Colon (tissue), 2 donors: ENCODE measurements around the gene EPHA8.

Source experiments
- FAIRE-seq: peaks from 2 replicates; lab custom pipeline; 2012; peaks lifted over from hg19 to GRCh38; lab: Jason Lieb, UNC
- donor health status: control.
- donor health status: control.

Gene EPHA8

DNA sequence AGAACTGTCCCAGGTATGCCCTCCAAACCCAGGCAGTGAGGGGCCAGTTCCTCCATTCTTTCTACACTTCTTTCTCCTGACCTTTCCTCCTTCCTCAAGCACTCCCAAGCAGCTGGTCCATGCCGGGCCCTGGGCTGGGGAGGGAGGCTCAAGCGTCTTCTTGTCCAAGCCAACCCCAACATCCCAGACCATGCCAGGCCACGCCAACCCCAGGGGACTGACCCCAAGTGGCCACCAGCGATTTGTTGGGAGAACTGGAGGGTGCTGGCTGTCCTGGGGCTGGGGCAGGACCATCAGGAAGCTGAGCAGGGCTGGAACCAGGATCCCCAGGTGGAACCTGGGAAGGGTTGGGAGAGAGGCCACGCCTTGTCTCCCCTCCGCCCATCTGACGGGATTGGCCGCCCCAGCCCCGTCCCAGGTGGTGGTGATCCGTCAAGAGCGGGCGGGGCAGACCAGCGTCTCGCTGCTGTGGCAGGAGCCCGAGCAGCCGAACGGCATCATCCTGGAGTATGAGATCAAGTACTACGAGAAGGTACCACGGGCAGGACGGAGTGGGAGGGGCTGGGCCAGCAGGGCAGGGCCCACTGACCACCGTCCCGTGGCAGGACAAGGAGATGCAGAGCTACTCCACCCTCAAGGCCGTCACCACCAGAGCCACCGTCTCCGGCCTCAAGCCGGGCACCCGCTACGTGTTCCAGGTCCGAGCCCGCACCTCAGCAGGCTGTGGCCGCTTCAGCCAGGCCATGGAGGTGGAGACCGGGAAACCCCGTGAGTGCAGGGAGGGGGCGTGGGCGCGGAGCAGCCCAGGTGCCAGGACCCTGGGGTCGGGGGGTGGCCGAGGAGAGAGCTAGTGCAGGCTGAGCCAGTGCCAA lies 29.9 kb downstream of the EPHA8 start:
- FAIRE-seq: no peak

DNA sequence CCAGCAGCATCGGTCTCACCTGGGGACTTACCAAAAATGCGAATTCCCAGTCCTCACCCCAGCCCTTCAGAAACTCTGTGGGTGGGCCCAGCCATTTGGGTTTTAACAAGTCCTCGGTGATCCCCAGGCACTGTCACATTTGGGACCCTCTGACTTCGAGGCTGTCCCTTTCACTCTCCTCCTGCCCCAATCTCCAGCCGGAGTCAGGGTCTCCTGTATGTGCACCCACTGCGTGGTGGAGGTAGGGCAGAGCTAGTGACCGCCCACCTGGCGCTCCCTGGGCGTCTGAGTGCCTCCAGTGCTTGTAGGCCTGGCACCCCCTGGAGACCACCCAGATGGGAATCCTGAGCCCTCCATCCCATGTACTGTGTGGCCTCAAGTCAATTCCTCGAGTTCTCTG lies 31.1 kb downstream of the EPHA8 start:
- no peak for FAIRE-seq

DNA sequence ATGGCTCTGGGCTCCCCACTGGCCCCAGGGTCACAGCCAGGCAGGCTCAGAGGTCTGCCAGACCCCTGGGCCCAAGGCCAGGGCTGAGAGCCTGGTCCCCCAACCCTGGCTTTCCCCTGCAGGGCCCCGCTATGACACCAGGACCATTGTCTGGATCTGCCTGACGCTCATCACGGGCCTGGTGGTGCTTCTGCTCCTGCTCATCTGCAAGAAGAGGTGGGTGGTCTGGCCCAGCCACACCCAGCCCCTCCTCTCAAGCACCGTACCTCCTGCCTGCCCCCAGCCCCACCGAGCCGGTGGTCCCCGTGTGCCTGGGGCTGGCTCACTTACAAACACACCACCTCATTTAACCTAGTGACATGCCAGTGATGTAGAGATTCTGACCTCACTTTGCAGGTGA lies 31.8 kb downstream of the EPHA8 start:
- no peak for FAIRE-seq

DNA sequence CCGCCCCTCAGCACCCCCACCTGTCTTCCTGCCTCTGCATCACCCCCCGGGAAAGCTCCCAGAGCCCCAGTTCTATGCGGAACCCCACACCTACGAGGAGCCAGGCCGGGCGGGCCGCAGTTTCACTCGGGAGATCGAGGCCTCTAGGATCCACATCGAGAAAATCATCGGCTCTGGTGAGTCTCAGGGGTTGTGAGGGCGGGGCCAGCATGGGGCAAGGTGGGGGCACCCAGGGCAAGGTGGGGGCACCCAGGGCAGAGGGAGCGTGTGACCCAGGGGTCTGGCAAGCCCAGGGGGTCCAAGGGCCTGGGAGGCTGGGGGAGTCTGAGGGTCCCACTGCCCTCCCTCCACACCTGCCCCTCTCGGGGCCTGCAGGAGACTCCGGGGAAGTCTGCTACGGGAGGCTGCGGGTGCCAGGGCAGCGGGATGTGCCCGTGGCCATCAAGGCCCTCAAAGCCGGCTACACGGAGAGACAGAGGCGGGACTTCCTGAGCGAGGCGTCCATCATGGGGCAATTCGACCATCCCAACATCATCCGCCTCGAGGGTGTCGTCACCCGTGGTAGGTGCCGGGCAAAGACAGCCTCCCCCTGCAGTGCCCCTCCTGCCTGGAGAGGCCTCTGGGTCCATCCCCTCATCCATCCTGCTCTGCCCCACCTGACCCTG lies 34.1 kb downstream of the EPHA8 start:
- no peak for FAIRE-seq

DNA sequence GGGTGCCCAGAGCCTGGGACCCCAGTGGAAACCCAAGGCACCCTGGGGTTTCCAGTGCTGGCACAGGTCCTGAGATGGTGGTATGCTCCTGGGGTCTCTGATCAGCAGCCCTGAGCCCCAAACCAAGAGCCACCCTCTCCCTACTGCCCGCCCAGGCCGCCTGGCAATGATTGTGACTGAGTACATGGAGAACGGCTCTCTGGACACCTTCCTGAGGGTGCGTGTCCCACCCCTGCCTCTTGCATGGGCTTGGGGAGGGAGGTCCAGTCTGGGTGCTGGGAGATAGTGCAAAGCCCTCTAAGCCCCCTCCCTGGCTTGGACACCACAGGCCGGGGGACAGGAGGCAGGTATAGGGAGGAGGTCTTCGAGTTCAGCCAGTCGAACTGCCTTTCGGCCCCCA lies 34.7 kb downstream of the EPHA8 start:
- no peak for FAIRE-seq

DNA sequence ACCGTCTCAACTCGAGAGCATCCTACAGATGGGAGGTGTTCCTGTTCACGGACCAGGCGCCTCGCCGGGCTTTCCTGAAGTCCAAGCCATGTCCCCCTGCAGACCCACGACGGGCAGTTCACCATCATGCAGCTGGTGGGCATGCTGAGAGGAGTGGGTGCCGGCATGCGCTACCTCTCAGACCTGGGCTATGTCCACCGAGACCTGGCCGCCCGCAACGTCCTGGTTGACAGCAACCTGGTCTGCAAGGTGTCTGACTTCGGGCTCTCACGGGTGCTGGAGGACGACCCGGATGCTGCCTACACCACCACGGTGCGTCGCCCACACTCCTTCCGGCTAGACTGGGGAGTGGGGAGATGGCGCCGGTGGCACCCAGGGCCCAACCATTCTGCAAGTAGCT lies 35.4 kb downstream of the EPHA8 start:
- no peak for FAIRE-seq

DNA sequence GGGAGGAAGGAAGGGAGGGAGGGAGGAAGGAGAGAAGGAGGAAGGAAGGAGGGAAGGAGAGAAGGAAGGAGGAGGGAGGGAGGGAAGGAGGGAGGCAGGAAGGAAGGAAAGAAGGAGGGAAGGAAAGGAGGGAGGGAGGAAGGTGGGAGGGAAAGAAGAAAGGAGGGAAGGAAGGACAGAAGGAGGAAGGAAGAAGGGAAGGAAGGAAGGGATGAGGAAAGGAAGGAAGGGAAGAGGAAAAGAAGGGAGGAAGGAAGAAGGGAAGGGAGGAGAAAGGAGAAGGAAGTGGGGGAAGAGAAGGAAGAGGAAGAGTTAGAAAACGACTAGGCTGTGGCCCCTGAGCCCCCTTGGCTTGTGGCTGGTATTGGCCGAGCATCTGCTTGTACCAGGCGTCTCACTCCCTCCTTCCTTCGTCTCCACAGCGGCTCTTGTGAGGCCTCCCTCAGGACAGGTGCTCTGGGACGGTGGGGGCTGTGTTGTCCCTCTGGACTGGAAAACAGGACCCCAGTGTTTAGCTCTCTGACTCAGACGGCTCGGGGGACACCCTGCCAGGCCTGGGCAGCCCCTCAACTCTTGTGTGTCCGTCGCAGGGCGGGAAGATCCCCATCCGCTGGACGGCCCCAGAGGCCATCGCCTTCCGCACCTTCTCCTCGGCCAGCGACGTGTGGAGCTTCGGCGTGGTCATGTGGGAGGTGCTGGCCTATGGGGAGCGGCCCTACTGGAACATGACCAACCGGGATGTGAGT lies 37.0 kb downstream of the EPHA8 start:
- no peak for FAIRE-seq

DNA sequence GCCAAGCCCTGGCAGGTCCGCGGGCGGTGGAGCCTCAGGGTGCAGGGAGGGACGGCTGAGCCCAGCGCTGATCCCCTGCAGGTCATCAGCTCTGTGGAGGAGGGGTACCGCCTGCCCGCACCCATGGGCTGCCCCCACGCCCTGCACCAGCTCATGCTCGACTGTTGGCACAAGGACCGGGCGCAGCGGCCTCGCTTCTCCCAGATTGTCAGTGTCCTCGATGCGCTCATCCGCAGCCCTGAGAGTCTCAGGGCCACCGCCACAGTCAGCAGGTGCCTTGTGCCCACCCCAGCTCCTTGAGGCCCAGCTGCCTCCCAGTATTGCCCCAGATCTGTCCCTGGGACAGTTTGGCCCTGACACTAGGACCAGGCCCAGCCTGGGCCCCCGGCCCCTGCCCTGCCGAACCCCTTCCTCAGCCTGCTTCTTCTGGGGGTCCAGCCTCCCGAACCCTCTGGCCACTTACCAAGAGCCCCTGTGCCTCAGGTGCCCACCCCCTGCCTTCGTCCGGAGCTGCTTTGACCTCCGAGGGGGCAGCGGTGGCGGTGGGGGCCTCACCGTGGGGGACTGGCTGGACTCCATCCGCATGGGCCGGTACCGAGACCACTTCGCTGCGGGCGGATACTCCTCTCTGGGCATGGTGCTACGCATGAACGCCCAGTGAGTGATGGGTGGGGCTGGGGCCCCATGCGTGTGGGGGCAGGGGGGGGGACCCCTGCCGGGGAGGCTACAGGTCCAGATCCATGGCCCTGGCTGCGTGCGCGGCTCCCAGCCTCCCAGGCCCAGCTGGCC lies 37.7 kb downstream of the EPHA8 start:
- FAIRE-seq: no peak

DNA sequence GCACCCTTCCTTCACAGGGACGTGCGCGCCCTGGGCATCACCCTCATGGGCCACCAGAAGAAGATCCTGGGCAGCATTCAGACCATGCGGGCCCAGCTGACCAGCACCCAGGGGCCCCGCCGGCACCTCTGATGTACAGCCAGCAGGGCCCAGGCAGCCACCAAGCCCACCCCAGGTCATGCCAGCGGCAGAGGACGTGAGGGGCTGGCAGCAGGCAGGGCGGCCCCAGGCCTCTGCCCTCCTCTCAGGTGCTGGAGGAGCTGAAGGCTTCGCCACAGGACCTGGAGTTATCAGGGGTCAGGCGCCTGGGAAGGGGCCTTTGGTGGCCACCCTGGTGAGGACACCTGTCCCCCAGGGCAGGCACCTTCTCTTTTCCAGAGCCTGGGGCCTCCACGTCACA lies 38.3 kb downstream of the EPHA8 start:
- FAIRE-seq: no peak

DNA sequence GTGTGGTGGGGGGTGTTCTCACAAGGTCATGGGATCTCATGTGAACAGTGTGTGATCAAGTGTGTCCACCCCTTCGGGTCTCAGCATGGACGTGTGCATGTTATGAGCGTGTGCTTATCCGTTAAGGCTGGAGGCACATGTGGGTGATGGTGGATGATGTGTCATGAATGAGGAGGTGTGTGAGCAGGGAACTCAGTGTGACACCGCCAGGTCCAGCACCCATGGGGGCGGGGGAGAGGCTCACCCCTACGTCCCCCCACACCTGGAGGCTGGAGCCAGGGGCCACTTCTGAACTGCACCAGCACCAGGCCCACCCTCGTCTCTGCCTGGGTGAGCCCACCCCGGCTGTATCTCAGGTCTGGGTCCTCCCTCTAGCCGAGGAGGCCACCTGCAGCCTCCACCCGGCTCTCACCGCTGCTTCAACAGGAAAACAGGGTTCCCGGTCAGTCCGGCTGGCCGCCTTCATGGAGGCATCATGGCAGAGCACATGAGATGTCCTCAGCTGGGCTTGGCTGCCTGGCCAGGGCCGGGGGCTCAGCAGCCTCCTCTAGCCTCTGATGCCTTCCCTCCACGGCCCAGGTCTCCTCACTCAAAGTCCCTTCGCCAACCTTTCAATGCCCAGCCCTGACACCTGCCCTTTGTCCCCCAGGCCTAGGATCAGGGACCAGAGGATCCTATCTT lies 38.9 kb downstream of the EPHA8 start:
- FAIRE-seq: no peak

DNA sequence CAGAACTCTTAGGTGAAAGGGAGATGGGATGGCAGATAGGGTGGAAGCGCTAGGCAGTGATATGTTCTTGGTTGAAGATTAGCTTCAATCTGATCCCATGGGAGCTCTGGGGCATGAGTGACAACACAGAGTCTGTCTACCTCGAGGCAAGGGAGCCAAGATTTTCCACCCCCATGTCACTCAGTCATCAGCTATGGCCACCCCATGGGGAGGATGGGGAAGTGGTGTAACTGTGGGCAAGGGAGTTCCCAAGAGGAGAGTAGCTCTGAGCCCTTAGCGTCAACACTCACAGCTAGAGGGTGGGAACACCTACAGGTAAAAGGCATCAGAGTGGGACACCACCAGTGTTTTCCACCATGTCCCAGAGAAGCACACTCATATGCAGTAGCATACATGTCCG lies 42.9 kb downstream of the EPHA8 start:
- no peak for FAIRE-seq

DNA sequence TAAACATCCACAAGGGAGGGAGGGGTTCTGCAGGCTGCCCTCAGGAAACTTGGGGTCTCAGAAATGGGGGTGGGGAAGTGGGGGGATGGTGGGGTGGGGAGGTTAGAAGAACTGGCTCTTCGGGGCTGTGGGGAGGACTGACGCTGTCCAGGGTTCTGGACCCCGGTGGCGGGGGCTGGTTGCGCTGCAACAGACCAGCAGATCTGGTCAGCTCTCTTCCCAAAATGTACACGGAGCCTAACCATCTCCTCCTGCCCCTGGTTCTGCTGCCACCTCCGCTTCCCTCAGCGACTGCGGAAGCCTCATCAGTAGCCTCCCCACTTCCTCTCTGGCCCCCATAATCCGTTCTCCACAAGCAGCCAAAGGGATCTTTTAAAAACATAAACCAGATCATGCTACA lies 43.9 kb downstream of the EPHA8 start:
- no peak for FAIRE-seq

DNA sequence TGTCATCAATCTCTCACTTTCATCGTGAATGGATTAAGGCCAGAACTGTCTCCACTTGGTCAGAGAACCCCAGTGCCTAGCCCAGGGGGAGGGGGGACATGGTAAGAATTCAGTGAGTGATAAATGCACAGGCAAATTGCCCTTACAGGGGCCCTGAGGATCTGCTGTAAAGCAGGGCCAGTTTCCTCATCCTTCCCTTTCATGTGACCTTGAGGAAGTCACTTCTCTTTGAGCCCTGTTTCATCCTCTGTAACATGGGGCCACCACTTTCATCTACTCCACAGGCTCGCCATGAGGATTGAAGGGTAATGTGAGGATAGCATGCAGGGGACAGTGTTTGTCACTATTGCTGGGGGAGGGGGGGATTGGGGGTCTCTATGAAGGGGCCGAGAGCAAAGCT lies 45.1 kb downstream of the EPHA8 start:
- FAIRE-seq: no peak

DNA sequence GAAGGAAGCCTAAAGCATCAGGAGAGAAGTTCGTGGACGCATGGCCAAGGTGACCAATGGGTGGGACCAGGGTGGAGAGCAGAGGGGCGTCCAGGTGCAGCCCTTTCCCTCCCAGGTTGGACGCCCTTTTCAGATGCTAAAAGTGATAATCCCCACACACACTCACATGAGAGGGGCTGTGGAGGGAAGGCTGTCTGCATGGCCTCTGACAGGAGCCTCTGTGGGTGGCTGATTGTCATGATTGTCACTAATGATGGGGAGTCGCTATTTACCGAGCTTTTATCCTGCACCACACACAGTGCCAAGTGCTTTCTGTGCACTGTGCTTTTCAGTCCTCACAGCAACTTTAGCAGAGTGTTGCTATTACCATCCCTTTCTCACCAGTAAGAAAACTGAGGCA lies 46.0 kb downstream of the EPHA8 start:
- no peak for FAIRE-seq

DNA sequence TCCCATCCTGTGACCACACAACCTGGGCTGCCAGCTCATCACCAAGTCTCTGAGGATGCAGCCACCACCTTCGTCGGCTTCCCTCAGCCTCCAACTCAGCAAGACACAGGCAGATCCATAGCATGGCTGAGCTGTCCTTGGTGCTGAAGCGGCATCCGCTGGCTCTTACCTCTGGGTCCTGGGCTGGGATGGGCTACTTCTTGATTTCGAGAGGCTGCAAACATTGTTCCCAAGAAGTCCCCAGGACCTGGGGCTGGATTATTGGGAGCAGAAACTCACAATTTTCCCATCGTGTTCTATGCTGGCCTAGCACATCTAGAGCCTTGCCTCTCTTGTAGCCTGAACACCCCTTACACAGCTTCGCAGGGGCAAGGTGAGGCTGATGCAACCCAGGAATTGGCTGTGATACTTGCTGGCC lies 48.2 kb downstream of the EPHA8 start:
- no peak for FAIRE-seq

DNA sequence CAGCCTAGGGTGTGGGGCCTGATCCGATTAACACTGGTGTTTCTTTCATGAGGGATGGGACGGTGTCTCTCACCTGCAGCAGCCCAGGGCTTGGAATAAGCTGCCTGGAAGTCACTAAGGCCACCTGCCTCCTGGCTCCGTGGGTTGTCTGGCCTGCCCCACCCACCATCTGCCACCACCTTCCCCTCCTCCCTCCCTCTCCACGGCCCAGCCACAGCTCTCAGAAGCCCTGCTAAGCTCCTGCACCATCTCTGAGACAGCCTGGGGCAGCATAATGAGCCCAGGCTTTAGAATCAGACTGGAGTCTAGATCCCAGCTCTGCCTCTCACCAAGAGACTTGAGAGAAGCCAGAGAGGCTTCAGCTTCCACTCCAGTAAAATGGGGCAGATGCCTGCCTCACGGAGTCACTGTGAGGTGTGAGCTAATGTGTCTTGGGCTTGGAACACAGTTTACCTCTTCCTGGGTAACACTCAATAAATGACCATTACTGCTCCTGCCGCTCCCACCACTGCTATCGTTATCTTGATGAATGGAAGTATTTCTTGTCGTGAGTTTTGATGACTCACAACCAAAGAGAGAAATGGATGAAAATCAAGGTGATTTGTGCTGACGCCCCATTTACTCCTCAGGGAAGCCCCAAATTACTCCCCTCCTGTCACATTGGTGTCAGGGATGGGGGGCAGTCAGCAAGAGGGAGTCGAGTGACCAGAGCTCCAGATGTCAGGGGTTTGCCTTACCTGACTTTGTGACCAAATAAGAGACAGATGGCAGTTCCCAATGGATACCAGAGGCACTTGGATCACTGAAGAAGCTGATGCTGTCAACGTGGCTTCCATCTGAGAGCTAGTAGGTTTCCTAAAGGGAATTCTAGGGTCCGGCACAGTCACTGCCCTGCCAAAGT lies 49.6 kb downstream of the EPHA8 start:
- FAIRE-seq: no peak

DNA sequence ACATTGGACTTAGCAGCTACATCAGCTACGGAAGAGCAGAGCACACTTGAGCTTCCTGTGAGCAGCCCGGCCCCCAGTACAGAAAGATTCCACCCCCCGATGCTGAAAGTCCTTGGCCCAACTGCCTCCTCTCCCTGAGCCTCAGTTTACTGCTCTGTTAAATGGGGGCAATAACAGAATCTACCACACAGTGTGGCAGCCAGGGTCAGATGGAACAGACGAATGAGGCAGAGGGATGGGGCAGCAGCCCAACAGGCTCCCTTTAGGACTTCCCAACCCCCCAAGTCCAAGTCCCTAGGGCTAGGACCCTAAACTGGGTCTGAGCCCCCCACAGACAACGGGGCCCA lies 50.3 kb downstream of the EPHA8 start:
- FAIRE-seq: no peak

DNA sequence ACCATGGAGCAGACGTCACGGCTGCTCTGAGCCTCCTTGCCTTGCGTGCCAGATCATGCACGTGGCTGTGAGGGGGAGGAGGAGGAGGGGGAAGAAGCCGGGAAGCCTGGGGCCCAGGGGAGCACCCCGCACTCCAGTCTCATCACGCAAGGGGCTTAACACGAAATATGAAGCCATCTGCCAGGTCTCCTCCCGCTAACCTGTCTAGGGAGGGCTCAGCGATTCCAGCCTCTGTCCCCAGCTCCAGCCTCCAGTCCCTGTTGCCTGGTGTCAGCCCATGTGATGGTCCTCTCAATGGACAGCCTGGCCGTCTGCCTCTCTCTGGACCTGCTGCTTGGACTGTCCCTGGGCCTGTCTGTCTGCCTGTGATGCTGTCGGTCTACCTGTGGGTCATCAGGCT lies 50.7 kb downstream of the EPHA8 start:
- FAIRE-seq: no peak

DNA sequence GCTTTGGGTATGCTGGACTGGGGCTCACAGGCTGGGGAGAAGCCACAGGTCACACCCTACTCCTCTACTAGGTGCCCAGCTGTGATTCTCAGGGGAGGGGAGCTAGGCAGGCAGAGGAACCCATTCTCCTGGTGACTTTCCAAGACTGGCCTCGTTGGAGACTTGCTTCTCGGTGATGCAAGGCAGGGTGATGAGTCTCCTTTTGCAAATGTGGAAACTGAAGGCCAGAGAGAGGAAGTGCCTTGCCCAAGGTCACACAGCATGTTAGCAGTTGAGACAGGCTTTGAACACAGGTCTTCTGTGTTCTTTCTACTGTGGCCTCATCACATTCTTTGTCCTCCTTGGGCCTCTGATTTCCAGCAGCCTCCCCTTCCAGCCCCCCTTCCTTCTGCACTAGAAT lies 52.6 kb downstream of the EPHA8 start:
- FAIRE-seq: no peak

DNA sequence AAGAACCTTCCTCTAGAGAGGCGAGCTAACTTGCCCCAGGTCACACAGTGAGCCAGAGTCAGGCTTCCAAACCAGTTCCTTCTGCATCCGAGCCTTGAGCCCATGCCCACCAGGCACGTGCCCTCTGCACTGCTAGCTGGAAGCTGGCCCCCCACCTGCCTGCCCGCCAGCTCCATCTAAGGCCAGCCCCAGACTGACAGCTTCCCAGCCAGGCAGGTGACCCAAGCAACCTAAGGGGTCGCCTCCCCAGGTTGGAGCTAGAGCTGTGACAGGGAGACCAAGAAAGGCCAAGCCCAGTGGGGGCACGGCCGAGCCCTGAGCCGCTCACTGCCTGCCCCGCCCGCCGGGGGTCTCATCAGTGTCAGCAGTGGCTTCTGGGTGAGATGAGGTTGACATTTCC lies 53.3 kb downstream of the EPHA8 start:
- FAIRE-seq: no peak

DNA sequence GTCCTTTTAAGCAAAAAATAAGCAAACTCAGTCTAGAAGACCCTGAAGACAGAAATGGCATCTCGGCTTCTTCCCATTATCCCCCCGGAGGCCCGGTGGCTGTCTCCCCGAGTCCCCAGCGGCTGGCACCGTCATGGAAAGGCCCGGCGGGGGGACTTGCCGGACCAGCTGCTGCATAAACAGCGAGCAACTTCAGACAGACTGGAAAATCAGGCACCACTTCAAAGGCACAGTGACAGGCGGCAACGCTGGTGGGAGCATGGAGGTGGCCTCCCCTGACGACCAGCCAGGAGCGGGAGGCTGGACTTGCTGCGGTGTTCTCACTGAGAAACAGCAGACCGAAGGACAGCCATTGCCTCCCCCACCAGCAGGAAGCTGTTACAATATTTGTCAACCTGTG lies 54.8 kb downstream of the EPHA8 start:
- no peak for FAIRE-seq
